ENCODE results near the gene COPA.

COPA gene

DNA sequence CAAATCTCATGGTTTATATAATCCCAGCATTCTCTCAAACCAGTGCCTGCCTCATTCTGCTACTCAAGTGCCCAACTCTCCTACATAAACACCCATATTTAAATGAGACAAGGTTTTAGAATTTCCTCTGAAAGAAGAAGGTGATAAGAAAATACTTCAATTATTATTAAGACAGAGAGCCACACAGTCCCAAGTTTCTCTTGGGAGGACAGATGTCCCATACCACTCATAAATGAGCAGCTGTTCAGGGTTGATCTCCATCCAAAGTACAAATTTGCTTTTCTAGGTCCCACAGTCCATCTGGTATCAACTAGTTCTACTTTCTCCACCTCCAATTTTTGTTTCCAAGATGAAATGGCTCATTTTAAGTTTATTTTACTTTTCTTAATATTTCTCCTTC lies 92.0 kb downstream of the COPA start:
- H3K4me3 ChIP-seq (ENCODE audit: low read depth, low read length), result no peak overlapping the region
- DNase-seq (ENCODE audit: low read depth), result no peak

DNA sequence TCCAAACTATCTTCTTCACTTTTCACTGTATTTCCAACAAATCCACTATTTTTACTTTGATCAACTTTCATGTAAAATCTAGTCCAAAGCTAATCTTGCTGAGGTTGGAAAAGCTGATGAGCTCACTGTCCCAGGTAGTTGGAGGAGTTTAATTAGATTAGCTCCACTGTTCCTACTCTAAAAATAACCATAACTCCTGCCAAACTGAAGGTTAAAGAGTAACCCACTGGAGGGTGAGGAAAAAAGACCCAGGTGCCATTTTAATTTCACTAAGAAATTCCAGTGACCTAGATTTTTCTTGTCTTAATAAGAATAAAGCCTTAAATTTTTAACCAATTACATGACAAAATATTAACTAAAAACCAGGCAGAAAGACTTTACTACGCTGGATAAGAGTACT lies 96.0 kb downstream of the COPA start:
- DNase-seq (ENCODE audit: low read depth), result no peak
- no peak overlapping the region for H3K4me3 ChIP-seq (ENCODE audit: low read depth, low read length)

DNA sequence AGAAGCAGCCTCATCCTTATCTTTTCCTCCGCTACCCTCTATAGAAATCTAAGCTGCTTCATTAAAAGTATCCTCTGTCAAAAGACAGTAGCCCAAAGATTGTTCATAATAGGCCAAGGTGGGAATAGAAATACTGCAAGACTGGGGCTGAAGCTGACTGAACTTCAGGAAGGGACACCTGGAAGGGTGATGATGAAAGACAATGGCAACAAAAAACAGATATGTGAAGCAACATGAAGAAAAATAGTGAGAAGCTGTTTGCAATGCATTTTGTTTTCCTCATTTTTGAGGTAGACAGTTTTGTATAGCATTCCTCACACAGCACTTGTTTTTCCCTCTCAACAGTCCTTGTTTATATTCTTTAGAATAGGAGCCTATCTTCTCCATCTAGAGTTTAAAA lies 97.6 kb downstream of the COPA start:
- H3K4me3 ChIP-seq (ENCODE audit: low read depth, low read length), result no peak overlapping the region
- no peak for DNase-seq (ENCODE audit: low read depth)

DNA sequence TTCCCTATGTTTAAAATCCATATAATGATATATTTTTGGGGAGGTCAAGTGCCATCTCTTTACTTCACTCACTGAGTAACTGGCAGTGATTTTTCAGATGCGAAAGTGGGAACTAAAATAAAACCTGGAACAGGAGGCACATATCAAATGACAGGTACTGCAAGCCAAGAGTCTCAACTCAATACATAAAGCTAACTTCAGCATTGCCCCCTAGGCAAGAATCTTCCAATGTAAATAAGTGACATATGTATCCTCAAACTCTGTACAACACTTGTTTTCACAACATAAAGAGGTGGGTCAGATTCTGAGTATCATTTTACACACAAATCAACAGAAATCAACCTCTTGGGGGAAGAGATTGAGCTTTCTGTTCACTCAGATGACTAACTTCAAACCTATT lies 98.8 kb downstream of the COPA start:
- DNase-seq (ENCODE audit: low read depth), result no peak

DNA sequence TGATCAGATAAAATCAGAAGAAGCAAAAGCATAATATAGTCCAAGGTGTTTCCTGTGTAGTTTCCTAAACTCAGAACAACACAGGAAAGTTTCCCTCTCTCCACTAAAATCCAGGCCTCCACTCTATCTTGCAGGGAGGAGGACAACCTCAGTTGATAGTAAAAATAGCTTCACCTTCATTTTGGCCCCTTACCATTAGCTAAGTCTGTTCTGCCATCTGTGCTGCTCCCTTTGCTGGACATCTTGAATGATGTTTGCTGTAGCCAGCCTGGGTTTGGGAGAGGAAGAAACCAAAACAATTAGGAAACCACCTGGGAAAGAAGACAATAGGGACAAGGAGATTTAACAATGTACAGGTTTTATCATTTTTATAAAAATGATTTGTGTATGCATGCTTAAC lies 99.3 kb downstream of the COPA start:
- no peak overlapping the region for H3K4me3 ChIP-seq (ENCODE audit: low read depth, low read length)
- DNase-seq (ENCODE audit: low read depth), result no peak

More for the DNA sequence above, 98.8 kb downstream of the COPA start:
- H3K4me3 ChIP-seq (ENCODE audit: low read depth, low read length), result no peak overlapping the region

DNA sequence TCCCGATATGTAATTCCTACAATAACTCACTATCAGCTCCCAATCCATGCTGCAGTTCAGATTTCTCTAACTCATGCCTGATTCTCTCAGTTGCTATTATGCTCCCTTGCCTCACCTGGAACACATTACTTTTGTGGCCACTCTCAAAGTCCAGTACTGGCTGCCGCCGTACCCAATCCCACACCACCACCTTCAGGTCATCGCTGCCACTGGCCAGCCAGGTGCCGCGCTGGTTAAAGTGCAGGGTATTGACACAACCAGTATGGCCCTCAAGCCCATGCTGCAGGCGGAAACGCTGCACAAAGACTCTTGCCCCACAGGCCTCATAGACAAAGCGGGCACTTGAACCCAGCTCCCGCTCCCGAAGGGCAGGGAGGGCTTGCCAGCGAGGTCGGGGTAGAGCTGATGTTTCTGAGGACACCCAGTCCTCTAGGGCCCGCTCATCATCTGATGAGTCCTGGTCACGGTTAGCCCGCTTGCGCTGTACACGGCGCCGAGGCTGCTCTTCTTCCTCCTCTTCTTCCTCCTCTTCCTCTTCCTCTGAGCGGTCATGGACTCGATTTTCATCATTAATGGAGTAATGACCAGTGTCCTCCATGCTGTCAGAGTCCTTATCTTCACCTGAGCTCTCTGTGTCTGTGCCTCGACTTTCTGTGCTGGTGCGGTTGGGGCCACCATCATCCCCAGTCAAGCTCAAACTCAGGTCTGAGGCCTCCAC lies 103.3 kb downstream of the COPA start:
- DNase-seq (ENCODE audit: low read depth), result no peak
- no peak overlapping the region for H3K4me3 ChIP-seq (ENCODE audit: low read depth, low read length)
